A204.1 (cell line): ENCODE measurements around the gene SLC25A3.
"Not testable (repeated sequence)": the region's sequence is repeated elsewhere in the genome, so short reads cannot be mapped to it uniquely, and the experiment has no call there.

Source experiments
- FAIRE-seq: peaks from 2 replicates; lab custom pipeline; 2012; peaks lifted over from hg19 to GRCh38; lab: Jason Lieb, UNC

SLC25A3 gene

GRCh38 chr12:98593351-98594049 is at the start of gene SLC25A3:
Gene SLC25A3 (plus strand): TSS chr12:98593686. CDS start chr12:98593979, 293 bp downstream.
- peak; percentile 85 for FAIRE-seq

- peak; percentile 67 for FAIRE-seq
Measured at GRCh38 chr12:98543701-98544100, 49.8 kb upstream of the SLC25A3 start.

- no peak for FAIRE-seq
Measured at GRCh38 chr12:98544751-98545150, 48.7 kb upstream of the SLC25A3 start.

- no peak for FAIRE-seq
Measured at GRCh38 chr12:98549371-98550110, 43.9 kb upstream of the SLC25A3 start.

- no peak for FAIRE-seq
Measured at GRCh38 chr12:98551787-98552186, 41.7 kb upstream of the SLC25A3 start.

GRCh38 chr12:98558097-98558496 is 35.4 kb upstream of the SLC25A3 start:
- not testable (repeated sequence) for FAIRE-seq

GRCh38 chr12:98559666-98560065 is 33.8 kb upstream of the SLC25A3 start:
- no peak for FAIRE-seq

GRCh38 chr12:98561846-98562245 is 31.6 kb upstream of the SLC25A3 start:
- FAIRE-seq: no peak

- no peak for FAIRE-seq
Measured at GRCh38 chr12:98572010-98572409, 21.5 kb upstream of the SLC25A3 start.

- no peak for FAIRE-seq
Measured at GRCh38 chr12:98574110-98574509, 19.4 kb upstream of the SLC25A3 start.

GRCh38 chr12:98575013-98575412 is 18.5 kb upstream of the SLC25A3 start:
- no peak for FAIRE-seq

- FAIRE-seq: not testable (repeated sequence)
Measured at GRCh38 chr12:98576795-98577194, 16.7 kb upstream of the SLC25A3 start.

GRCh38 chr12:98578392-98578791 is 15.1 kb upstream of the SLC25A3 start:
- no peak for FAIRE-seq

- no peak for FAIRE-seq
Measured at GRCh38 chr12:98578821-98579220, 14.7 kb upstream of the SLC25A3 start.

- FAIRE-seq: no peak
Measured at GRCh38 chr12:98579347-98579746, 14.1 kb upstream of the SLC25A3 start.

- FAIRE-seq: no peak
Measured at GRCh38 chr12:98579835-98580234, 13.7 kb upstream of the SLC25A3 start.

- FAIRE-seq: no peak
Measured at GRCh38 chr12:98580695-98581094, 12.8 kb upstream of the SLC25A3 start.

- no peak for FAIRE-seq
Measured at GRCh38 chr12:98581101-98581500, 12.4 kb upstream of the SLC25A3 start.

- FAIRE-seq: no peak
Measured at GRCh38 chr12:98582093-98582492, 11.4 kb upstream of the SLC25A3 start.

- FAIRE-seq: no peak
Measured at GRCh38 chr12:98587084-98587483, 6.4 kb upstream of the SLC25A3 start.

GRCh38 chr12:98591209-98591608 is 2.3 kb upstream of the SLC25A3 start:
- FAIRE-seq: no peak

GRCh38 chr12:98592825-98593322 is 612 bp upstream of the SLC25A3 start:
- FAIRE-seq: no peak

- no peak for FAIRE-seq
Measured at GRCh38 chr12:98594050-98594835, 757 bp downstream of the SLC25A3 start.
